ENCODE measurements around the gene GATAD2A. TPM values are rescaled to one million over a fixed set of nuclear protein-coding genes. Genes with fewer than 3 reads are reported as not detected.

Gene GATAD2A
- total and polyA plus RNA-seq, 9 of the 15 experiments (the other 6 are each of a cell fraction or from before 2014, with no cell fraction given): 2.4 to 226 (median 44.2) TPM

DNA sequence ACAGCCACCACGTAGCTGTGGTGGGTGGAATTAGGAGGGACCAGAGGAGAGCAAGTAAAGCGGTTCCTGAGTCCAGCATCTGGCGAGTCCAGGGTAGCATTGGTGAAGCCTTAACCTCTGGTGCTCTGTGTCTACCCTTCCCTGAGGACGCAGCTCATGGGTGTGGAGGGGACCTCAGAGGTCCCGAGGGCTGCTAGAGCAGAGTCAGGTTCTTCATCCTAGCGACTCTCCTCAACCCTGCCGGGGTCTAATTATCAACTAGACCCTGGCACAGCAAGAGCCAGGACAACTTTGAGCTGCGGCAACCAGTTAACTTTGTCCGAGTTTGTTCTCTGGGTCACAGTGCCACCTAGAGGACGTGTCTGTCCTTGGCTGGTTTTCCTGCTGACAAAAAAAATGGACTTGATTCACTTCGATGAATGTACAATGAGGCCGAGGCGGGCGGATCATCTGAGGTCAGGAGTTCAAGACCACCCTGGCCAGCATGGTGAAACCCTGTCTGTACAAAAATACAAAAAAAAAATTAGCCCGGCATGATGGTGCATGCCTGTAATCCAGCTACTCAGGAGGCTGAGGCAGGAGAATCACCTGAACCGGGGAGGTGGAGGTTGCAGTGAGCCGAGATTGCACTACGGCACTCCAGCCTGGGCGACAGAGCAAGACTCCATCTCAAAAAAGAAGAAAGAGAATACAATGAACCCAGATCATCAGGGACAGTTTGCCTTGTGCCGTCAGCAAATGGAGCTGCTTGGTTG, 84.9 kb downstream of the GATAD2A start (continued):
- TF ChIP-seq, protein P1, sequence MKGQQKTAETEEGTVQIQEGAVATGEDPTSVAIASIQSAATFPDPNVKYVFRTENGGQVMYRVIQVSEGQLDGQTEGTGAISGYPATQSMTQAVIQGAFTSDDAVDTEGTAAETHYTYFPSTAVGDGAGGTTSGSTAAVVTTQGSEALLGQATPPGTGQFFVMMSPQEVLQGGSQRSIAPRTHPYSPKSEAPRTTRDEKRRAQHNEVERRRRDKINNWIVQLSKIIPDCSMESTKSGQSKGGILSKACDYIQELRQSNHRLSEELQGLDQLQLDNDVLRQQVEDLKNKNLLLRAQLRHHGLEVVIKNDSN (CRISPR knock-in tag; IDR thresholded peaks at IDR 0.05): peak; percentile 49
- 0 out of 4 replicates have a peak, but pooled peaks of 1 of the 2 experiments have one; percentile 42 for TF ChIP-seq FOXA3 (CRISPR knock-in tag; conservative IDR thresholded peaks at IDR 0.05 in 1 of 2, IDR thresholded peaks at IDR 0.05 in 1 of 2)
- no peak for TF ChIP-seq ZKSCAN8 (CRISPR knock-in tag; IDR thresholded peaks at IDR 0.05)
- TF ChIP-seq DEAF1 (CRISPR knock-in tag; IDR thresholded peaks at IDR 0.05): peak; percentile 75
- TF ChIP-seq JUN (IDR thresholded peaks at IDR 0.05; ENCODE audit: borderline replicate concordance, low read depth, low read length): no peak
- TF ChIP-seq JUN (CRISPR knock-in tag; IDR thresholded peaks at IDR 0.05; ENCODE audit: borderline replicate concordance): peak; percentile 62
- peak; percentile 71 to 91 (median 89) for TF ChIP-seq CTCF (IDR thresholded peaks at IDR 0.05 in 2 of 3, conservative IDR thresholded peaks at IDR 0.05 in 1 of 3; ENCODE audit: insufficient read depth in 2 of 3, low read depth in 1 of 3, low read length in 3 of 3)
- TF ChIP-seq, protein P2, sequence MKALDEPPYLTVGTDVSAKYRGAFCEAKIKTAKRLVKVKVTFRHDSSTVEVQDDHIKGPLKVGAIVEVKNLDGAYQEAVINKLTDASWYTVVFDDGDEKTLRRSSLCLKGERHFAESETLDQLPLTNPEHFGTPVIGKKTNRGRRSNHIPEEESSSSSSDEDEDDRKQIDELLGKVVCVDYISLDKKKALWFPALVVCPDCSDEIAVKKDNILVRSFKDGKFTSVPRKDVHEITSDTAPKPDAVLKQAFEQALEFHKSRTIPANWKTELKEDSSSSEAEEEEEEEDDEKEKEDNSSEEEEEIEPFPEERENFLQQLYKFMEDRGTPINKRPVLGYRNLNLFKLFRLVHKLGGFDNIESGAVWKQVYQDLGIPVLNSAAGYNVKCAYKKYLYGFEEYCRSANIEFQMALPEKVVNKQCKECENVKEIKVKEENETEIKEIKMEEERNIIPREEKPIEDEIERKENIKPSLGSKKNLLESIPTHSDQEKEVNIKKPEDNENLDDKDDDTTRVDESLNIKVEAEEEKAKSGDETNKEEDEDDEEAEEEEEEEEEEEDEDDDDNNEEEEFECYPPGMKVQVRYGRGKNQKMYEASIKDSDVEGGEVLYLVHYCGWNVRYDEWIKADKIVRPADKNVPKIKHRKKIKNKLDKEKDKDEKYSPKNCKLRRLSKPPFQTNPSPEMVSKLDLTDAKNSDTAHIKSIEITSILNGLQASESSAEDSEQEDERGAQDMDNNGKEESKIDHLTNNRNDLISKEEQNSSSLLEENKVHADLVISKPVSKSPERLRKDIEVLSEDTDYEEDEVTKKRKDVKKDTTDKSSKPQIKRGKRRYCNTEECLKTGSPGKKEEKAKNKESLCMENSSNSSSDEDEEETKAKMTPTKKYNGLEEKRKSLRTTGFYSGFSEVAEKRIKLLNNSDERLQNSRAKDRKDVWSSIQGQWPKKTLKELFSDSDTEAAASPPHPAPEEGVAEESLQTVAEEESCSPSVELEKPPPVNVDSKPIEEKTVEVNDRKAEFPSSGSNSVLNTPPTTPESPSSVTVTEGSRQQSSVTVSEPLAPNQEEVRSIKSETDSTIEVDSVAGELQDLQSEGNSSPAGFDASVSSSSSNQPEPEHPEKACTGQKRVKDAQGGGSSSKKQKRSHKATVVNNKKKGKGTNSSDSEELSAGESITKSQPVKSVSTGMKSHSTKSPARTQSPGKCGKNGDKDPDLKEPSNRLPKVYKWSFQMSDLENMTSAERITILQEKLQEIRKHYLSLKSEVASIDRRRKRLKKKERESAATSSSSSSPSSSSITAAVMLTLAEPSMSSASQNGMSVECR (CRISPR knock-in tag; IDR thresholded peaks at IDR 0.05): no peak
- no peak for TF ChIP-seq HDAC6 (IDR thresholded peaks at IDR 0.05; ENCODE audit: low read depth, low read length)
- 0 out of 2 replicates have a peak, but pooled peaks have one; percentile 15 for TF ChIP-seq ZZZ3 (IDR thresholded peaks at IDR 0.05)
- peak; percentile 30; the same call in 1 of the 2 replicates for TF ChIP-seq STAG1 (CRISPR knock-in tag; IDR thresholded peaks at IDR 0.05; ENCODE audit: borderline replicate concordance)
- TF ChIP-seq NR1H2 (CRISPR knock-in tag; IDR thresholded peaks at IDR 0.05): no peak
- TF ChIP-seq, protein P3, sequence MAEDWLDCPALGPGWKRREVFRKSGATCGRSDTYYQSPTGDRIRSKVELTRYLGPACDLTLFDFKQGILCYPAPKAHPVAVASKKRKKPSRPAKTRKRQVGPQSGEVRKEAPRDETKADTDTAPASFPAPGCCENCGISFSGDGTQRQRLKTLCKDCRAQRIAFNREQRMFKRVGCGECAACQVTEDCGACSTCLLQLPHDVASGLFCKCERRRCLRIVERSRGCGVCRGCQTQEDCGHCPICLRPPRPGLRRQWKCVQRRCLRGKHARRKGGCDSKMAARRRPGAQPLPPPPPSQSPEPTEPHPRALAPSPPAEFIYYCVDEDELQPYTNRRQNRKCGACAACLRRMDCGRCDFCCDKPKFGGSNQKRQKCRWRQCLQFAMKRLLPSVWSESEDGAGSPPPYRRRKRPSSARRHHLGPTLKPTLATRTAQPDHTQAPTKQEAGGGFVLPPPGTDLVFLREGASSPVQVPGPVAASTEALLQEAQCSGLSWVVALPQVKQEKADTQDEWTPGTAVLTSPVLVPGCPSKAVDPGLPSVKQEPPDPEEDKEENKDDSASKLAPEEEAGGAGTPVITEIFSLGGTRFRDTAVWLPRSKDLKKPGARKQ (CRISPR knock-in tag; IDR thresholded peaks at IDR 0.05): no peak
- TF ChIP-seq ATF7 (IDR thresholded peaks at IDR 0.05): peak; percentile 27; the same call in 1 of the 2 replicates
- 0 out of 2 replicates have a peak, but pooled peaks have one; percentile 8 for TF ChIP-seq CBFB (CRISPR knock-in tag; IDR thresholded peaks at IDR 0.05)
